Stimulated activated memory B cell treated with anti-CD40 and anti-IgM and Interleukin-4, amounts not matched to agents 10 μg/mL and 1 μg/mL and 100 μg/mL, for 72 hours (primary cell): ENCODE measurements around the gene PCDHA2.
"Not testable (repeated sequence)": the region's sequence is repeated elsewhere in the genome, so short reads cannot be mapped to it uniquely, and the experiment has no call there.

ENCODE experiments used
- ATAC-seq: fragments of 150-1000 bp; cut with Tn5 transposase; 2 replicates; pipeline ENCODE4 v1.10.0; 2021
- H3K27ac Mint-ChIP-seq: one replicate; pipeline ENCODE4 v1.8.0; 2022; ENCODE audit warnings: mild to moderate bottlenecking, mixed read lengths
- H3K27me3 Mint-ChIP-seq: one replicate; pipeline ENCODE4 v1.8.0; 2022; ENCODE audit warnings: mixed read lengths
- H3K36me3 Mint-ChIP-seq: one replicate; pipeline ENCODE4 v1.8.0; 2022; ENCODE audit warnings: mixed read lengths
- H3K4me1 Mint-ChIP-seq: one replicate; pipeline ENCODE4 v1.8.0; 2022; ENCODE audit warnings: mixed read lengths
- H3K4me3 Mint-ChIP-seq: one replicate; pipeline ENCODE4 v1.8.0; 2022; ENCODE audit warnings: mild to moderate bottlenecking, moderate library complexity, mixed read lengths
- H3K9me3 Mint-ChIP-seq: one replicate; pipeline ENCODE4 v1.8.0; 2022; ENCODE audit warnings: mixed read lengths

PCDHA2 gene

GRCh38 chr5:140834439-140835008 is 39.9 kb downstream of the PCDHA2 start:
- ATAC-seq, H3K4me3 Mint-ChIP-seq, H3K4me1 Mint-ChIP-seq, H3K27ac Mint-ChIP-seq, H3K36me3 Mint-ChIP-seq: not testable (repeated sequence)
- H3K9me3 Mint-ChIP-seq: peaks cover 14% of the 10 kb centered on the region
- H3K27me3 Mint-ChIP-seq: peaks cover 24% of the 10 kb centered on the region

GRCh38 chr5:140835622-140836510 is 41.2 kb downstream of the PCDHA2 start:
- Mint-ChIP-seq H3K36me3 (no peaks in the 10 kb centered on the region), H3K9me3 (peaks cover 14% of the 10 kb centered on the region), H3K27me3 (peaks cover 34% of the 10 kb centered on the region), H3K4me3 (no peak overlapping the region), H3K27ac (no peak overlapping the region), H3K4me1 (no peaks in the 10 kb centered on the region)
- no peak for ATAC-seq

- Mint-ChIP-seq H3K36me3 (no peaks in the 10 kb centered on the region), H3K9me3 (peaks cover 3% of the 10 kb centered on the region), H3K27ac (no peak within 1 kb of the TSS), H3K27me3 (peaks cover 26% of the 10 kb centered on the region), H3K4me1 (no peaks in the 10 kb centered on the region), H3K4me3 (no peak within 1 kb of the TSS)
- no peak for ATAC-seq
Observed at GRCh38 chr5:140840978-140841962, 46.6 kb downstream of the PCDHA2 start, which contains the start of gene PCDHA8. Gene PCDHA8, plus strand, starts transcription at chr5:140841187. Its CDS starts 135 bp downstream, at chr5:140841322.

GRCh38 chr5:140842798-140843733 is 48.4 kb downstream of the PCDHA2 start:
- H3K4me3 Mint-ChIP-seq: no peak overlapping the region
- H3K27ac Mint-ChIP-seq: no peak overlapping the region
- peaks cover 35% of the 10 kb centered on the region for H3K27me3 Mint-ChIP-seq
- H3K36me3 Mint-ChIP-seq: no peaks in the 10 kb centered on the region
- no peak for ATAC-seq
- H3K9me3 Mint-ChIP-seq: no peaks in the 10 kb centered on the region
- H3K4me1 Mint-ChIP-seq: no peaks in the 10 kb centered on the region
